GM13976 (cell line): ENCODE data around the gene ICAM5.

Source experiments
- DNase-seq: peaks from one replicate; pipeline ENCODE4 v3.0.0; 2012; ENCODE audit warnings: low spot score
- CTCF ChIP-seq: IDR thresholded peaks from 2 replicates; pipeline ENCODE4 v1.5.1; 2012; ENCODE audit warnings: borderline replicate concordance, mild to moderate bottlenecking; ENCODE audit not compliant: insufficient read depth; ENCODE audit errors: extremely low read depth, missing control alignments, control extremely low read depth
- in situ Hi-C: fragments of 300-500 bp; cut with MboI; formaldehyde crosslinking; loops from one replicate; pipeline ENCODE4 v1.12.0; 2022; ENCODE audit warnings: low sequenced_read_pairs, mixed read lengths, inconsistent platforms; ENCODE audit not compliant: unreplicated experiment

ICAM5 gene

GRCh38 chr19:10259162-10259905 lies 30.4 kb upstream of the ICAM5 start:
- in situ Hi-C loops = no loop called here
- DNase-seq = peak; percentile 84
- TF ChIP-seq CTCF = peak; percentile 73

- TF ChIP-seq CTCF = no peak
- in situ Hi-C loops = no loop called here
- DNase-seq = no peak
Observed at GRCh38 chr19:10260141-10260584, 29.6 kb upstream of the ICAM5 start.

- DNase-seq = no peak
- TF ChIP-seq CTCF = no peak
- in situ Hi-C loops = no loop called here
Observed at GRCh38 chr19:10262771-10263170, 27.0 kb upstream of the ICAM5 start.

GRCh38 chr19:10266706-10267105 lies 23.0 kb upstream of the ICAM5 start:
- TF ChIP-seq CTCF = no peak
- DNase-seq = no peak
- in situ Hi-C loops = loop anchor here (5.0 kb wide), 1 partner anchor 121 kb away; no protein-coding TSS in a partner anchor

- no peak for DNase-seq
- no peak for TF ChIP-seq CTCF
- in situ Hi-C loops = loop anchor here (5.0 kb wide), 1 partner anchor 119 kb away; no protein-coding TSS in a partner anchor
Observed at GRCh38 chr19:10268071-10268470, 21.7 kb upstream of the ICAM5 start.

- peak; percentile 95 for TF ChIP-seq CTCF
- peak; percentile 86 for DNase-seq
- in situ Hi-C loops = loop anchor here (5.0 kb wide), 1 partner anchor 118 kb away; no protein-coding TSS in a partner anchor
Observed at GRCh38 chr19:10269333-10270179, 20.2 kb upstream of the ICAM5 start.
